HG03039 (cell line): ENCODE results near the gene LRRC4C.
"Not testable (repeated sequence)": the region's sequence is repeated elsewhere in the genome, so short reads cannot be mapped to it uniquely, and the experiment has no call there.

ENCODE experiments used
- ATAC-seq: cut with Tn5 transposase; IDR thresholded peaks from one replicate; pipeline ENCODE4 v1.9.1; 2021; ENCODE audit warnings: mild to moderate bottlenecking, moderate library complexity; ENCODE audit not compliant: unreplicated experiment

LRRC4C gene

GRCh38 chr11:41045266-41045665, 414.2 kb downstream of the LRRC4C start:
- no peak for ATAC-seq

DNA sequence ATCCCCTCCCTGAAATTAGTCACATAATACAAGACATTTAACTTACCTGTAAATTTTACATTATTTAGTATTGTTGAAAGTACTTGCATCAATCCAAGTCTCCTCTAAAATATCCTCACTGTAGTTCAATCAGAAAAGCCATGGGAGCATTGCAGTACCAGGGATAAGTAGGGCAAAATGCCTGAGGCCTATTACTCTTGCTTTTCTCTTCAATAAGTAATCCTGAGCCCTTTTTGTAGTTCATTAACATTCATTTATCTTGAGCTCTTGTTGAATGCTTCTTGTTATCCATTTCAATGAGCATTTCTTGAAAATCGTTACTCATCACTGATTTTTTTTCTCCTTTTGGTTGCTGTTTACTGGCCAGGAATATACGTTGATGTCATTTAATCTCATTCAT, 414.7 kb downstream of the LRRC4C start:
- no peak for ATAC-seq

- no peak for ATAC-seq
These were observed 416.8 kb downstream of the LRRC4C start for GRCh38 chr11:41042688-41043087.

DNA sequence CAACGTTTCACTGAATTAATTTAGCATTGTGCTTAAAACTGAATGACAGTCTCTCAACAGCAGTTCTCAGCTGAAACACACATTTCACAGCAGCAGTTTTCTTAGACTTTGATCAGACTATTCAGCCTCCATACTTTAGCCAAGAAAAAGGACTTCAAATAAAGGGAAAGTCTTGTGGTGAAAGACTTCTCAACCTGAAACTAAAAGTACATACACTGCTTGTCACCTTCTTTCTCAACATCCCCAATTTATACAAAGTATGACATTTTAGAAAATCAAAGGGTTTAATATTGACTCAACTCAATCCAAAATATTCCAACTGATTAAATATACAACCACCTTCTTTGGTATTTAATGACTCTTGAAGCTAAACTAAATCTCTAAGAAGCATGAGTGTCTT, 419.0 kb downstream of the LRRC4C start:
- ATAC-seq: peak; percentile 44

DNA sequence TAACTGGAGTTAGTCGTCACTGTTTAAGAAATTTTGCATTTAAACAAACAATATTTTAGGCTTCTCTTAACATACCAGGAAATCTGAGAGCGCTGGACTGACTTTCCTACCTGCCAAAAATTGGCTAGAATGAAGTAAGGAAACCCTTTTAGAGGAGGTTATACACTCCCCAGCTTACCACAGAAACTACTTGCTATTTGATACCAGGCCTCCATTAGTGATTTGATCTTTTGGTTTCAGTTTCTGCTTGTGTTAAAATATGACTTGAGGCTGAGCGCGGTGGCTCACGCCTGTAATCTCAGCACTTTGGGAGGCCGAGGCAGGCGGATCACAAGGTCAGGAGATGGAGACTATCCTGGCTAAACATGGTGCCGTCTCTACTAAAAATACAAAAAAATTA, 419.9 kb downstream of the LRRC4C start:
- no peak for ATAC-seq

- no peak for ATAC-seq
These were observed 427.8 kb downstream of the LRRC4C start for GRCh38 chr11:41031551-41032060.

DNA sequence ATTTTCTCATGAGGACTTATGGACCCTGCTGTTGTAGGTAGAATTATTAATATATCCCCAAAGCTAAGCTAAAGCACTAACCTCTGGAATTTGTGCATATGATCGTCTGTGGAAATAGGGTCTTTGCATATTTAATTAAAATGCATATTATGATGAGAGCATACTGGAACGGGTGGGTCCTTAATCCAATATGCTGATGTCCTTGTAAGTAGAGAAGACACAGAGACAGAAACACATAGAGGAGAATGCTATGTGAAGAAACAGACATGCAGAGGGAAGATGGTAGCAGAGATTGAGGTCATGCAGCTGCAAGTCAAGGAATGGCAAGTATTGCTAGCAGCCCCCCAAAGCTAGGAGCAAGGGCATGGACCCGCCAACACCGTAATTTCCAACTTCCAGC, 439.2 kb downstream of the LRRC4C start:
- ATAC-seq: no peak

GRCh38 chr11:41019666-41020065, 439.8 kb downstream of the LRRC4C start:
- not testable (repeated sequence) for ATAC-seq

DNA sequence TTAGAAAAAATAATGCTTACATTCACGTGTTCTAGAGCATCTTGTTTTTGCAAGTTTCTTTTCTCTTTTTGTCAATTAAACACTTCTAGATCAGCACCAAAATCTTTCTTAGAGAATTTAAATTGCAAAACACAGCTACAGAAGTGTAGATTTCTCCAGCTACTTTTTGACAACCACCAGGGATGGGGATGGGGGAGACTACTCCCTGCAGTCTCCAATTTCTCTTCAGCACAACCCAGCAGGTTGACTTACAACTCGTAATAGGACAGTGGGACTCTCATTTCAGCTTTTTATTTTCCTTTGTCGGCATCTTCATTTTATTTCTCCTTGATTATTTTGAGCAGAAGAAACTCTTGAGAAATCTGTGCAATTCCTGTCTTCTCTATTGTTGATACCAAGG, 441.2 kb downstream of the LRRC4C start:
- no peak for ATAC-seq

- ATAC-seq: no peak
These were observed 448.9 kb downstream of the LRRC4C start for GRCh38 chr11:41010361-41011050.

- ATAC-seq: no peak
These were observed 453.5 kb downstream of the LRRC4C start for GRCh38 chr11:41005986-41006385.

DNA sequence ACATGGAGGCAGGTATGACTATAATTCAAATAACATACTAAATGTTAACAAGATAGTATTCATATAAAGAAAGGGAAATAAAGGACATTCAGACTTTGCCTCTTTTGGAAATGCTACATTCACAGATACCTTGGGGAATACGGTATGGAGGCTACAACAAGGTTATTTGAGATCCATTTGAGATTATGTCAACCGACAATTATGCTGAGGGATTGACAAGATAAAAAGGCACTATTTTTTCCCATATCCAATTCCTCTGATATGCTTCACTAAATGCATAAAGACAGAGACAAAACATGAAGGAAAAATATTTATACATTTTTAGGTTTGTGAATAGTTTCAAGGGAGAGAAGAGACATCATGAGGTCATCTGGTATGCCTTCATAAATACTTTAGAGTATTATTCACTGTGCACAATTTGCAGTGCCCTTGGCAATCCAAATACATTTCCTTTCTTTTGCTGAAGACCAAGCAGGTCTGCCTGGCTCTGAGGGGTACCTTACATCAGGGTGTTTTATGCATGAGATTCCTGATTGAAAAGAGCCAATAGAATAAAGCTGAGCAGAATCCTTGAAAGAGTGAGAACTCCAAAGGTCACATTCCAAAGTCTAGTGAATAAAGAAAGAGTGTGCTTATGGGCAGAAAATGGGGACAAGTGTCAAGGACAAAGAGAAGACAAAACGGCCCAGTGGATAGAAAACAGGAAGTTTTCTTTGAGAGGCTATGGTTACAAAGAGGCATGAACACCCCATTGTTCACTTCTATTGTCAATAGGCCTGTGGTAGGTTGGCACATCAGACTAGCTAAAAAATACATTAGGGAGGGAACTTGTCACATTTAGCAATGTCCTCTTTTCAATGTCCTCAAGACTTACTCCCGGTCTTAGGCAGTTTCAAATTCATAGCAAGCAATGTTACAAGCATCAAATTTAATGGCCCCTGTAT, 455.8 kb downstream of the LRRC4C start:
- ATAC-seq: no peak

DNA sequence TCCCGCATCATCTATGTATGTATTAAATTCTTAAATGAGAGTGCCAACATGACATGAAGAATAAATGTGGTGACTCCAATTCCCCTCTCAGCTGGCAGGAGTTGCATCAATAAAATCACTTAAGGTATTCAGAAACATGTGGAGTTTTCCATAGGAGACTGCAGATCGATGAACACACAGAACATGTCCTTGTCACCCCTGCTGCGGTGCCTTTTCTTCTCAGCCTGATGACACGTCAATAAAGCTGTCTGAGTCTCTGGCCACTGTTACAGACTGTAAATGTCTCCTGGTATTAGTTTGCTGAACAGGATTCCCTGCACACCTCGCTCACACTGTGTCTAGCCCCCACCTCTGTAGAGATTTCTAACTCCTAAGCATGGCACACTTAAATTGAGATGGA, 460.5 kb downstream of the LRRC4C start:
- no peak for ATAC-seq

- no peak for ATAC-seq
These were observed 471.5 kb downstream of the LRRC4C start for GRCh38 chr11:40987776-40988435.

DNA sequence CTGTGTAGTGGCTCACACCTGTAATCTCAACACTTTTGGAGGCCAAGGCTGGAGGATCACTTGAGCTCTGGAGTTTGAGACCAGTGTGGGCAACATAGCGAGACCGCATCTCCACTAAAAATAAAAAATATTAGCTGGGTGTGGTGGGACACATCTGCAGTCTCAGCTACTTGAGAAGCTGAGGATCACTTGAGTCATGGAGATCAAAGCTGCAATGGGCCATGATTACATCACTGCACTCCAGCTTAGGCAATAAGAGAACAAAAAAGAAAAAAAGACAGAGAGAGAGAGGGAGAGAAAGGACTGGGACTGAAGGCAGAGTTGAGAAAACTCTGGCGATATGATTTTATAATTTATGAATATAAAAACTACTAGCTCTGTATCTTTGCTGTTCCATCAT, 473.1 kb downstream of the LRRC4C start:
- no peak for ATAC-seq

DNA sequence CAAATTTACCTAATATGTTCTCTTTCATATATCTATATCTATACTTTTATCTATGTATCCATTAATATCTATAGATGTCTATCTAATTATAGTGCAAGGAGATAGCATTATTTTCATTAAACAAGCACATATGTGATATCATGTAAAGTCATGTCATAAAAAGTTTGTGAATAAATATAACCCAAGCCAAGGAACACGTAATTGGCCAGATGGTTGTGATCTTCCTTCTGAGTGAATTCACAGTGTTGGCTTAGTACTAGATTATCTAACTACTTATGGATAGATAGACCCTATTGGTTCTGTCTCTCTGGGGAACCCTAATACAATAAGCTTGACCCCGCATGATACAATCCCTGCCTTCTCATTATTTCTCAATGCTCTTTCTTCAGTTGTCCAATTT, 484.4 kb downstream of the LRRC4C start:
- ATAC-seq: no peak

GRCh38 chr11:40974186-40974795, 485.2 kb downstream of the LRRC4C start:
- no peak for ATAC-seq

GRCh38 chr11:40958707-40959106, 500.7 kb downstream of the LRRC4C start:
- no peak for ATAC-seq

DNA sequence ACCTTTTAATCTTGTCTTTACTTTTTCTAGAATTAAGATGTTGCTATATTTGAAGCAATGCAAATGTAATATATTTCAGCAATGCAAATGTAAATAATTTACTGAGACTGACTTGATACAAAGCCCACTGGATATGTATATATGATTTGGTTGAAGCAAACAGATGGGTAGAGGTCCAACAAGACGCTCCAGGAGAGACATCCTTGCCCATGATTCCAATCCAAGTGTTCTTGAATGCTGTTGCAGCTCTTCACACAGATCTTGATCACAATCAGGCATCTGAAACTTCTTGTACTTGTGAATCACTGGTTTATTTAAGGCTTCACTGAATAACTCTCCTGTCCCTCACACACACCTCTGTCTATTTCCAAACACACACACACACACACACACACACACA, 507.0 kb downstream of the LRRC4C start:
- no peak for ATAC-seq

DNA sequence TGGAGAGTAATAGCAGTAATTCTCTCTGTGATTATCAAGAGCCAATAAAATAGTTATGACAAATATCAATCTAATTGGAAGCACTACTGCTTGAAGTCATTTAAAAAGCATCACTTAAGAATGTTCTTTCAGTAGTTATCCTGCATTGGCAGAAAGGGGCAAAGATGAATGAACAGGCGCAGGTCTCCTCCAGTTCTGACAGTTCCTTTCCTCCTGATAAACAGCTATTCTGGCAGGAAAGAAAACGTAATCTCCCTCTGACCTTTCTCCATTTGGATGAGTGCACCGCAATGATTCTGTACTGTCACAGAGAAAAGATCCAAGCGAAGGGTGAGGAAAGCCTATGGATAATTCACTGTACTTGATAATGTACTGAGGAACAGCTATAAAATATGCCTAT, 521.5 kb downstream of the LRRC4C start:
- ATAC-seq: no peak

- no peak for ATAC-seq
These were observed 534.5 kb downstream of the LRRC4C start for GRCh38 chr11:40924915-40925314.
